T-helper 1 cell treated with Interleukin-12 subunit alpha and Interleukin-12 subunit beta and Interleukin-4 antibody, amounts not matched to agents 30 ng/mL and 1 ng/mL, for 36 hours (primary cell): ENCODE measurements around the gene FAU. TPM values are rescaled to one million over a fixed set of nuclear protein-coding genes. Genes with fewer than 3 reads are reported as not detected.

ENCODE experiments used
- intact Hi-C: fragments of 100-400 bp; cut with micrococcal nuclease; formaldehyde crosslinking; loops from one replicate; pipeline ENCODE4 v1.15.1; 2024
- total RNA-seq: library from RNA; stranded (reverse); gene quantifications from 2 replicates; pipeline ENCODE4 v1.2.3, GENCODE V29; 2022

Gene FAU
- total RNA-seq, 1 donor from 2014 or later, result 978 TPM

- intact Hi-C loops, result no loop called here
These were observed 36.5 kb downstream of the FAU start for GRCh38 chr11:65085446-65085845.

- intact Hi-C loops, result loop anchor here (1.0 kb wide), 13 partner anchors 12 to 531 kb away; partner anchors contain the start of genes ATG2A, FAU, MRPL49 and PCNX3
These were observed 37.1 kb downstream of the FAU start for GRCh38 chr11:65084598-65085375.

- intact Hi-C loops, result loop anchor here (1.0 kb wide), 14 partner anchors 12 to 531 kb away; partner anchors contain the start of genes ATG2A, EHD1, FAU and MRPL49
These were observed 37.9 kb downstream of the FAU start, which contains the start of the genes CDCA5 and ZFPL1 for GRCh38 chr11:65083834-65084597. Gene CDCA5 (minus strand): TSS chr11:65084040. CDS start chr11:65083978, 62 bp downstream. Gene ZFPL1 (plus strand): TSS chr11:65084222. CDS start chr11:65084699, 477 bp downstream.

GRCh38 chr11:65083134-65083833 is 38.6 kb downstream of the FAU start:
- intact Hi-C loops, result loop anchor here (1.0 kb wide), 1 partner anchor 205 kb away; the partner anchor contains the start of gene EHD1

- intact Hi-C loops, result loop anchor here (1.0 kb wide), 3 partner anchors 52 to 232 kb away; partner anchors contain the start of gene SNX15
These were observed 43.1 kb downstream of the FAU start for GRCh38 chr11:65078786-65079342.

- intact Hi-C loops, result loop anchor here (1.0 kb wide), 3 partner anchors 51 to 231 kb away; partner anchors contain the start of gene SNX15
These were observed 43.8 kb downstream of the FAU start for GRCh38 chr11:65078151-65078550.

GRCh38 chr11:65077451-65077850 is 44.5 kb downstream of the FAU start:
- intact Hi-C loops, result no loop called here

GRCh38 chr11:65072631-65072966 is 49.3 kb downstream of the FAU start:
- intact Hi-C loops, result no loop called here

GRCh38 chr11:65071907-65072630 is 49.9 kb downstream of the FAU start:
- intact Hi-C loops, result no loop called here

Other genes with a start within 250 kb of the FAU start
- 133 and 145 TPM in 2 replicates for gene EHD1, start 243.5 kb downstream of the FAU start, total RNA-seq
- gene ATG2A, start 204.9 kb downstream of the FAU start, total RNA-seq, result 30.3 and 31.3 TPM in 2 replicates
- 17.0 and 18.6 TPM in 2 replicates for gene PPP2R5B, start 197.4 kb downstream of the FAU start, total RNA-seq
- not detected in 2 replicates for gene GPHA2, start 186.2 kb downstream of the FAU start, total RNA-seq
- not detected in 2 replicates for gene MAJIN, start 150.0 kb downstream of the FAU start, total RNA-seq
- 0.10 TPM in 1 of 2 replicates, not detected in the other for gene BATF2, start 125.2 kb downstream of the FAU start, total RNA-seq
- gene ARL2, start 108.0 kb downstream of the FAU start, total RNA-seq, result 55.8 and 57.9 TPM in 2 replicates
- 29.9 and 35.8 TPM in 2 replicates for gene SNX15, start 94.7 kb downstream of the FAU start, total RNA-seq
- 17.0 and 17.5 TPM in 2 replicates for gene SAC3D1, start 80.9 kb downstream of the FAU start, total RNA-seq
- gene NAALADL1, start 63.6 kb downstream of the FAU start, total RNA-seq, result 14.1 and 14.4 TPM in 2 replicates
- 70.7 and 72.1 TPM in 2 replicates for gene CDCA5, start 38.1 kb downstream of the FAU start, total RNA-seq
- 31.2 and 33.9 TPM in 2 replicates for gene ZFPL1, start 37.9 kb downstream of the FAU start, total RNA-seq
- gene VPS51, start 25.9 kb downstream of the FAU start, total RNA-seq, result 145 and 152 TPM in 2 replicates
- 19.7 and 25.4 TPM in 2 replicates for gene TM7SF2, start 10.3 kb downstream of the FAU start, total RNA-seq
- 11.5 and 11.9 TPM in 2 replicates for gene ZNHIT2, start 4.4 kb downstream of the FAU start, total RNA-seq
- 50.1 and 57.6 TPM in 2 replicates for gene MRPL49, start 187 bp upstream of the FAU start, total RNA-seq
- gene SYVN1, start 12.4 kb upstream of the FAU start, total RNA-seq, result 53.2 and 67.2 TPM in 2 replicates
- not detected in 2 replicates for gene SPDYC, start 48.1 kb upstream of the FAU start, total RNA-seq
- gene CAPN1, start 59.8 kb upstream of the FAU start, total RNA-seq, result 191 TPM in 2 replicates
- gene POLA2, start 139.8 kb upstream of the FAU start, total RNA-seq, result 51.9 and 53.2 TPM in 2 replicates
- gene CDC42EP2, start 192.7 kb upstream of the FAU start, total RNA-seq, result 1.1 and 1.6 TPM in 2 replicates
- gene DPF2, start 211.7 kb upstream of the FAU start, total RNA-seq, result 80.9 and 83.2 TPM in 2 replicates
- gene TIGD3, start 232.6 kb upstream of the FAU start, total RNA-seq, result 0.34 and 0.51 TPM in 2 replicates